ENCODE data around the gene MANBA.
A peak's percentile ranks its signal among the peaks of the same experiment; 100 is the strongest.

Gene MANBA

GRCh38 chr4:102693861-102694260 lies 66.9 kb downstream of the MANBA start:
- DNase-seq (ENCODE audit: low read depth) = no peak
- no peaks in the 10 kb centered on the region for H3K27me3 ChIP-seq (replicated peaks; ENCODE audit: control insufficient read depth, insufficient read depth, low read length)
- no peaks in the 10 kb centered on the region for H3K9me3 ChIP-seq (ENCODE audit: control insufficient read depth, low read length)
- peaks cover 4% of the 10 kb centered on the region for H3K36me3 ChIP-seq (ENCODE audit: control insufficient read depth, insufficient read depth, low read length, severe bottlenecking)
- H3K4me1 ChIP-seq (ENCODE audit: control insufficient read depth, insufficient read depth, low read length) = no peaks in the 10 kb centered on the region
- H3K9ac ChIP-seq (ENCODE audit: low read length) = no peak overlapping the region
- H3K4me3 ChIP-seq (ENCODE audit: low read length) = no peak overlapping the region

GRCh38 chr4:102693262-102693850 lies 67.4 kb downstream of the MANBA start:
- H3K27me3 ChIP-seq (replicated peaks; ENCODE audit: control insufficient read depth, insufficient read depth, low read length) = no peaks in the 10 kb centered on the region
- no peaks in the 10 kb centered on the region for H3K4me1 ChIP-seq (ENCODE audit: control insufficient read depth, insufficient read depth, low read length)
- no peak overlapping the region for H3K9ac ChIP-seq (ENCODE audit: low read length)
- peak; percentile 2 for DNase-seq (ENCODE audit: low read depth)
- H3K4me3 ChIP-seq (ENCODE audit: low read length) = no peak overlapping the region
- peaks cover 4% of the 10 kb centered on the region for H3K36me3 ChIP-seq (ENCODE audit: control insufficient read depth, insufficient read depth, low read length, severe bottlenecking)
- H3K9me3 ChIP-seq (ENCODE audit: control insufficient read depth, low read length) = no peaks in the 10 kb centered on the region

GRCh38 chr4:102692474-102692873 lies 68.3 kb downstream of the MANBA start:
- Histone ChIP-seq H3K36me3 (ENCODE audit: control insufficient read depth, insufficient read depth, low read length, severe bottlenecking) (peaks cover 4% of the 10 kb centered on the region), H3K4me3 (ENCODE audit: low read length) (no peak overlapping the region), H3K9ac (ENCODE audit: low read length) (no peak overlapping the region), H3K27me3 (replicated peaks; ENCODE audit: control insufficient read depth, insufficient read depth, low read length) (no peaks in the 10 kb centered on the region), H3K9me3 (ENCODE audit: control insufficient read depth, low read length) (no peaks in the 10 kb centered on the region), H3K4me1 (ENCODE audit: control insufficient read depth, insufficient read depth, low read length) (peaks cover 5% of the 10 kb centered on the region)
- no peak for DNase-seq (ENCODE audit: low read depth)

GRCh38 chr4:102687982-102688433 lies 72.8 kb downstream of the MANBA start:
- Histone ChIP-seq H3K4me3 (ENCODE audit: low read length) (no peak overlapping the region), H3K9ac (ENCODE audit: low read length) (no peak overlapping the region), H3K4me1 (ENCODE audit: control insufficient read depth, insufficient read depth, low read length) (peaks cover 6% of the 10 kb centered on the region), H3K9me3 (ENCODE audit: control insufficient read depth, low read length) (no peaks in the 10 kb centered on the region), H3K36me3 (ENCODE audit: control insufficient read depth, insufficient read depth, low read length, severe bottlenecking) (no peaks in the 10 kb centered on the region), H3K27me3 (replicated peaks; ENCODE audit: control insufficient read depth, insufficient read depth, low read length) (no peaks in the 10 kb centered on the region)
- no peak for DNase-seq (ENCODE audit: low read depth)

GRCh38 chr4:102687373-102687981 lies 73.3 kb downstream of the MANBA start:
- peaks cover 6% of the 10 kb centered on the region for H3K4me1 ChIP-seq (ENCODE audit: control insufficient read depth, insufficient read depth, low read length)
- H3K4me3 ChIP-seq (ENCODE audit: low read length) = no peak overlapping the region
- H3K9me3 ChIP-seq (ENCODE audit: control insufficient read depth, low read length) = no peaks in the 10 kb centered on the region
- no peaks in the 10 kb centered on the region for H3K27me3 ChIP-seq (replicated peaks; ENCODE audit: control insufficient read depth, insufficient read depth, low read length)
- H3K9ac ChIP-seq (ENCODE audit: low read length) = no peak overlapping the region
- H3K36me3 ChIP-seq (ENCODE audit: control insufficient read depth, insufficient read depth, low read length, severe bottlenecking) = peaks cover 3% of the 10 kb centered on the region
- DNase-seq (ENCODE audit: low read depth) = no peak

GRCh38 chr4:102685768-102686167 lies 75.0 kb downstream of the MANBA start:
- H3K9me3 ChIP-seq (ENCODE audit: control insufficient read depth, low read length) = no peaks in the 10 kb centered on the region

GRCh38 chr4:102684610-102685052 lies 76.1 kb downstream of the MANBA start:
- DNase-seq (ENCODE audit: low read depth) = peak; percentile 5
- H3K9me3 ChIP-seq (ENCODE audit: control insufficient read depth, low read length) = no peaks in the 10 kb centered on the region

More at GRCh38 chr4:102685768-102686167, 75.0 kb downstream of the MANBA start:
- peaks cover 6% of the 10 kb centered on the region for H3K4me1 ChIP-seq (ENCODE audit: control insufficient read depth, insufficient read depth, low read length)
- no peak overlapping the region for H3K4me3 ChIP-seq (ENCODE audit: low read length)
- no peaks in the 10 kb centered on the region for H3K27me3 ChIP-seq (replicated peaks; ENCODE audit: control insufficient read depth, insufficient read depth, low read length)
- no peak overlapping the region for H3K9ac ChIP-seq (ENCODE audit: low read length)
- H3K36me3 ChIP-seq (ENCODE audit: control insufficient read depth, insufficient read depth, low read length, severe bottlenecking) = peaks cover 7% of the 10 kb centered on the region
- no peak for DNase-seq (ENCODE audit: low read depth)

GRCh38 chr4:102683881-102684609 lies 76.7 kb downstream of the MANBA start:
- no peaks in the 10 kb centered on the region for H3K27me3 ChIP-seq (replicated peaks; ENCODE audit: control insufficient read depth, insufficient read depth, low read length)
- no peaks in the 10 kb centered on the region for H3K9me3 ChIP-seq (ENCODE audit: control insufficient read depth, low read length)
- no peak overlapping the region for H3K9ac ChIP-seq (ENCODE audit: low read length)
- no peak for DNase-seq (ENCODE audit: low read depth)
- H3K4me3 ChIP-seq (ENCODE audit: low read length) = no peak overlapping the region
- peaks cover 6% of the 10 kb centered on the region for H3K4me1 ChIP-seq (ENCODE audit: control insufficient read depth, insufficient read depth, low read length)
- peaks cover 7% of the 10 kb centered on the region for H3K36me3 ChIP-seq (ENCODE audit: control insufficient read depth, insufficient read depth, low read length, severe bottlenecking)

More at GRCh38 chr4:102684610-102685052, 76.1 kb downstream of the MANBA start:
- Histone ChIP-seq H3K36me3 (ENCODE audit: control insufficient read depth, insufficient read depth, low read length, severe bottlenecking) (peaks cover 7% of the 10 kb centered on the region), H3K4me3 (ENCODE audit: low read length) (no peak overlapping the region), H3K9ac (ENCODE audit: low read length) (no peak overlapping the region), H3K27me3 (replicated peaks; ENCODE audit: control insufficient read depth, insufficient read depth, low read length) (no peaks in the 10 kb centered on the region), H3K4me1 (ENCODE audit: control insufficient read depth, insufficient read depth, low read length) (peaks cover 6% of the 10 kb centered on the region)

GRCh38 chr4:102678695-102679335 lies 82.0 kb downstream of the MANBA start:
- Histone ChIP-seq H3K27me3 (replicated peaks; ENCODE audit: control insufficient read depth, insufficient read depth, low read length) (no peaks in the 10 kb centered on the region), H3K4me3 (ENCODE audit: low read length) (no peak overlapping the region), H3K9ac (ENCODE audit: low read length) (no peak overlapping the region), H3K9me3 (ENCODE audit: control insufficient read depth, low read length) (no peaks in the 10 kb centered on the region), H3K4me1 (ENCODE audit: control insufficient read depth, insufficient read depth, low read length) (no peaks in the 10 kb centered on the region), H3K36me3 (ENCODE audit: control insufficient read depth, insufficient read depth, low read length, severe bottlenecking) (peaks cover 7% of the 10 kb centered on the region)
- DNase-seq (ENCODE audit: low read depth) = no peak

- Histone ChIP-seq H3K4me1 (ENCODE audit: control insufficient read depth, insufficient read depth, low read length) (no peaks in the 10 kb centered on the region), H3K4me3 (ENCODE audit: low read length) (no peak overlapping the region), H3K27me3 (replicated peaks; ENCODE audit: control insufficient read depth, insufficient read depth, low read length) (no peaks in the 10 kb centered on the region), H3K9ac (ENCODE audit: low read length) (no peak overlapping the region), H3K36me3 (ENCODE audit: control insufficient read depth, insufficient read depth, low read length, severe bottlenecking) (peaks cover 7% of the 10 kb centered on the region), H3K9me3 (ENCODE audit: control insufficient read depth, low read length) (no peaks in the 10 kb centered on the region)
- no peak for DNase-seq (ENCODE audit: low read depth)
Measured at GRCh38 chr4:102678107-102678506, 82.7 kb downstream of the MANBA start.

GRCh38 chr4:102675141-102675540 lies 85.6 kb downstream of the MANBA start:
- no peaks in the 10 kb centered on the region for H3K36me3 ChIP-seq (ENCODE audit: control insufficient read depth, insufficient read depth, low read length, severe bottlenecking)
- DNase-seq (ENCODE audit: low read depth) = peak; percentile 11
- H3K4me3 ChIP-seq (ENCODE audit: low read length) = no peak overlapping the region
- H3K27me3 ChIP-seq (replicated peaks; ENCODE audit: control insufficient read depth, insufficient read depth, low read length) = no peaks in the 10 kb centered on the region
- no peak overlapping the region for H3K9ac ChIP-seq (ENCODE audit: low read length)
- H3K9me3 ChIP-seq (ENCODE audit: control insufficient read depth, low read length) = no peaks in the 10 kb centered on the region
- no peaks in the 10 kb centered on the region for H3K4me1 ChIP-seq (ENCODE audit: control insufficient read depth, insufficient read depth, low read length)
